Testis (tissue), 3 donors: Measurements from ENCODE around the gene HCRTR2. TPM values are rescaled to one million over a fixed set of nuclear protein-coding genes. Genes with fewer than 3 reads are reported as not detected.
"Not testable (repeated sequence)": the region's sequence is repeated elsewhere in the genome, so short reads cannot be mapped to it uniquely, and the experiment has no call there.

Experiments
- DNase-seq: peaks from one replicate; pipeline ENCODE4 v3.0.0-alpha.2; 2019
- H3K27ac ChIP-seq, 2 donors: fragments of 200-600 bp; sonication (generic); one replicate each; pipeline ENCODE4 v1.5.1; 2019
- H3K27me3 ChIP-seq: fragments of 200-600 bp; sonication (generic); one replicate; pipeline ENCODE4 v1.5.1; 2019
- H3K36me3 ChIP-seq: fragments of 200-600 bp; sonication (generic); one replicate; pipeline ENCODE4 v1.5.1; 2017; ENCODE audit warnings: low read depth; ENCODE audit errors: missing control alignments
- H3K4me1 ChIP-seq: fragments of 200-600 bp; sonication (generic); one replicate; pipeline ENCODE4 v1.5.1; 2019
- H3K4me3 ChIP-seq, 2 donors: fragments of 200-600 bp; sonication (generic); one replicate each; pipeline ENCODE4 v1.5.1; 2017 to 2019
- H3K9me3 ChIP-seq: fragments of 200-600 bp; sonication (generic); one replicate; pipeline ENCODE4 v1.5.1; 2017
- POLR2A ChIP-seq: fragments of 450-650 bp; IDR thresholded peaks from one replicate; pipeline ENCODE4 v1.6.1; 2017; ENCODE audit warnings: antibody characterized with exemption, mild to moderate bottlenecking, moderate library complexity
- WGBS, 2 donors: methylation state at CpG; one replicate each; pipeline ENCODE4 v1.1.5; 2018; 5-methylcytosine and 5-hydroxymethylcytosine counted together
- intact Hi-C: fragments of 100-400 bp; cut with DNase I; formaldehyde crosslinking; loops from one replicate; pipeline ENCODE4 v1.15.1; 2023; ENCODE audit warnings: low total_unique reads
- polyA plus RNA-seq: library from polyadenylated mRNA; stranded (reverse); fragments of 350-450 nt; fragmentation: Illumina TruSeq; extraction: RNeasy Lipid Tissue Mini Kit (QIAGEN cat#74804); gene quantifications from one replicate; pipeline ENCODE4 v1.2.3, GENCODE V29; 2014; ENCODE audit warnings: low read depth, low replicate concordance; ENCODE audit not compliant: insufficient read depth
- total RNA-seq, 2 donors: library from RNA; depleted of rRNA; stranded (reverse); fragments of >200 nt; gene quantifications; one replicate each; pipeline ENCODE4 v1.2.3, GENCODE V29; 2016
- TF ChIP-seq, protein P1 (sequence below), 3 experiments: fragments of 450-650 bp in 2 of 3; fragments of 200-600 bp in 1 of 3; sonication (generic) in 1 of 3; IDR thresholded peaks; one replicate each; pipeline ENCODE4 v1.5.1; 2016 to 2019; ENCODE audit warnings: antibody characterized with exemption in 3 of 3, mild to moderate bottlenecking in 2 of 3, moderate library complexity in 1 of 3

The HCRTR2 gene
- total and polyA plus RNA-seq, 3 donors from 2014 or later: 0.39 to 0.50 (median 0.50) TPM

DNA sequence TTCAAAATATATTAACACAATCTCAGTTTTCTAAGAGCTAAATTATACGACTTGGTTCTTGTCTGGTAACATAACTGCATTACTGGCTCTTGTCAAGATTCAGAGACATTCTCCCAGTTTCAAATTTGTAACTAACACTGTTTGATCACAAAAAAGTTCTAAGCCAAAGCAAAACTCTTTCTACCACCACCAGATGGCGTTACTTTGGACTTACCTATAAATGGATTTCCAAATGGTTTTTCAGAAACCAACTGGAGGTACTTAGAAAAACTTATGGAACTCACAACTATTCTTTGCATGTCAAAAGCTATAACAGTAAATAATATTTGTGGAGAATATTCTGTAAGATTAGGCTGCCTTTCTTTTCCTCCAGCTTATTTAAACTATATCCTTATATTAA is 118.8 kb downstream of the HCRTR2 start:
- H3K9me3 ChIP-seq: no peaks in the 10 kb centered on the region
- H3K27ac ChIP-seq: no peak overlapping the region
- WGBS, 2 donors: 57 to 58% methylated on average over 2 of the region's 2 CpGs
- no peak overlapping the region for H3K4me3 ChIP-seq
- no peaks in the 10 kb centered on the region for H3K27me3 ChIP-seq
- H3K36me3 ChIP-seq: no peaks in the 10 kb centered on the region
- intact Hi-C loops: no loop called here
- peak; percentile 21 for DNase-seq
- TF ChIP-seq, protein P1, sequence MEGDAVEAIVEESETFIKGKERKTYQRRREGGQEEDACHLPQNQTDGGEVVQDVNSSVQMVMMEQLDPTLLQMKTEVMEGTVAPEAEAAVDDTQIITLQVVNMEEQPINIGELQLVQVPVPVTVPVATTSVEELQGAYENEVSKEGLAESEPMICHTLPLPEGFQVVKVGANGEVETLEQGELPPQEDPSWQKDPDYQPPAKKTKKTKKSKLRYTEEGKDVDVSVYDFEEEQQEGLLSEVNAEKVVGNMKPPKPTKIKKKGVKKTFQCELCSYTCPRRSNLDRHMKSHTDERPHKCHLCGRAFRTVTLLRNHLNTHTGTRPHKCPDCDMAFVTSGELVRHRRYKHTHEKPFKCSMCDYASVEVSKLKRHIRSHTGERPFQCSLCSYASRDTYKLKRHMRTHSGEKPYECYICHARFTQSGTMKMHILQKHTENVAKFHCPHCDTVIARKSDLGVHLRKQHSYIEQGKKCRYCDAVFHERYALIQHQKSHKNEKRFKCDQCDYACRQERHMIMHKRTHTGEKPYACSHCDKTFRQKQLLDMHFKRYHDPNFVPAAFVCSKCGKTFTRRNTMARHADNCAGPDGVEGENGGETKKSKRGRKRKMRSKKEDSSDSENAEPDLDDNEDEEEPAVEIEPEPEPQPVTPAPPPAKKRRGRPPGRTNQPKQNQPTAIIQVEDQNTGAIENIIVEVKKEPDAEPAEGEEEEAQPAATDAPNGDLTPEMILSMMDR (IDR thresholded peaks at IDR 0.05): peak in 1 of 3 experiments; percentile 24
- TF ChIP-seq POLR2A: no peak
- H3K4me1 ChIP-seq: no peaks in the 10 kb centered on the region

DNA sequence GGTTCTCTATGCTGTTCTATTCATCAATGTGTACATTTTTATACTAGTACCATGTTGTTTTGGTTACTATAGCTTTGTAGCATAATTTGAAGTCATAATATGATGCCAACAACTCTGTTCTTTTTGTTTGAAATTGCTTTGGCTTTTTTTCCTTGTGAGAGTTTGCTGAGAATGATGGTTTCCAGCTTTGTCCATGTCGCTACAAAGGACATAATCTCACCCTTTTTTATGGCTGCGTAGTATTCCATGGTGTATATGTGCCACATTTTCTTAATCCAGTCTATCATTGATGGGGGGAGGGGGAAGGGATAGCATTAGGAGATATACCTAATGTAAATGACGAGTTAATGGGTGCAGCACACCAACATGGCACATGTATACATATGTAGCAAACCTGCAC is 122.9 kb downstream of the HCRTR2 start:
- H3K27me3 ChIP-seq, H3K27ac ChIP-seq, H3K9me3 ChIP-seq, H3K4me3 ChIP-seq, H3K4me1 ChIP-seq, intact Hi-C loops, DNase-seq, H3K36me3 ChIP-seq: not testable (repeated sequence)
- WGBS, 2 donors: 95 to 98% methylated on average over 3 of the region's 3 CpGs

DNA sequence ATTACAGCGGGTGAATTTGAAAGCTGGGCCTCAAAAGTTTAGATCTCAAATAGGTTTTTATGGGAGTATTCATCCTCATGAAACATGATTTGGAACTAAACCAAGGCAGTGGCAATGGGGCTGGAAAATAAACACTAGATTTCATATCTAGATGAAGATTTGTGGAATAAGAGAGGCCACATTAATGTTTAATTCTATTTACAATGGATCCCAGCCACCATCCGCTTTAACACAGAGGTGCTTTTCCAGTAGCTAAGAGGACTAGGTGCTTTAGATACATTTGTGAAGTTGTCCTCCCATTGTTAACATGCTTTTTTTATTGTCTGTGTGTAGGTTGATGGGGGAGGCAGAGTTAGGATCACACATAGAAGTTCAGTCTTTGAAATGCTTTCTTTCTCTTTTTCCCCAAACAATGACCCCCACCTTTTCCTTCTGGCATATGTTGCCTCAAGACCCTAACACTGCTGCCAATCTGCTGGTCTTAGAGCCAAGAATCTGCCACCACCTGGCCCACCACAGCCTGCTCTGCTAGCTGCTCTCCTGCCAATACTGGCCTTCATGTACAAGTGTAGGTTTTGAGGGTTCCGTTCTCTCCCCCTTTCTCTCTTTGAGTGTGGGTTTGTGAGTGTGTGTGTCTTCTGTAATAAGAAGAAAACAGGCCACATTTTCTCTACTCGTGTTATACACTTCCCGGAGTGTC is 125.1 kb downstream of the HCRTR2 start:
- Histone ChIP-seq H3K27me3 (no peaks in the 10 kb centered on the region), H3K36me3 (no peaks in the 10 kb centered on the region), H3K4me3 (no peak overlapping the region), H3K4me1 (no peaks in the 10 kb centered on the region), H3K27ac (no peak overlapping the region), H3K9me3 (no peaks in the 10 kb centered on the region)
- intact Hi-C loops: no loop called here
- WGBS, 2 donors: 88 to 94% methylated on average over 5 of the region's 5 CpGs
- DNase-seq: no peak
- TF ChIP-seq, protein P1 (IDR thresholded peaks at IDR 0.05): no peak
- no peak for TF ChIP-seq POLR2A

- no peak for DNase-seq
- intact Hi-C loops: no loop called here
- H3K4me3 ChIP-seq: no peak overlapping the region
- H3K27me3 ChIP-seq: no peaks in the 10 kb centered on the region
- 67 to 94% methylated on average over 1 of the region's 1 CpG for WGBS, 2 donors
- H3K9me3 ChIP-seq: no peaks in the 10 kb centered on the region
- H3K36me3 ChIP-seq: no peaks in the 10 kb centered on the region
- H3K27ac ChIP-seq: no peak overlapping the region
- H3K4me1 ChIP-seq: no peaks in the 10 kb centered on the region
- TF ChIP-seq, protein P1 (IDR thresholded peaks at IDR 0.05): no peak
- TF ChIP-seq POLR2A: no peak
These were observed 130.4 kb downstream of the HCRTR2 start for GRCh38 chr6:55304747-55305146.

DNA sequence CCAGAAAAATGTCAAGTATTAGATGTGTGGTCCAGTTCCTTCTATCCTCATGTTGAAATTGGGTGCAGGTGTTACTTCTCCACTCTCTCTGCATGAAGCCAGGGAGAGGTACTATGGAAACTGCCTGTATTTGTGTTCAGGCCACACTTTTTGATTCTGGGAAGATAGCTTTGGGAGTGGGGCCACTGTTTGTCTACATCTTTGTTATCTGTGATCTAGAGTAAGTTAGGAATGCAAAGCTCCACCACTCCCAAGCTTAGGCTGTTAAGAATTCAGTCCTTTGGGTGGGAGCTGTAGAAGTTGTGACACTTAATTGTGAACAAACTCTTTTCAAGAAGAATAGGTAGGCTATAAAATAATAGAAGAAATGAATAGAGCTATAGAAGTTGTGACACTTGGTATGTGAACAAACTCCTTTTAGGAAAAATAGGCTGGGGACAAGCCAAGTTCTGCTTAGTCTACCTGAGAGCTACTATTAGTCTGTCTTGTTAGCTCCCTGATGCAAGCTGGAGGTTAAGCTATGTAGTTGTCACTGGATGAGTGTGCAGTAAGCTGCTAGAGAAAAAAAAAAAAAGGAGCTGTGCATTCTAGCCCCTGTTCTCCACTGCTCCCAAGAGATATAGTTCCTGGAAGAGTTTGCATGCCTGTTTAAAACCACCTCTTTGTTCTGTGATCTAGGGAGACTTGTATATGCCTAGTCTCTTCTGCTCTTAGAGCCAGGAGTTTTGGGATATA is 145.8 kb downstream of the HCRTR2 start:
- Histone ChIP-seq H3K4me1 (no peaks in the 10 kb centered on the region), H3K36me3 (no peaks in the 10 kb centered on the region), H3K27me3 (no peaks in the 10 kb centered on the region), H3K27ac (no peak overlapping the region), H3K4me3 (no peak overlapping the region), H3K9me3 (no peaks in the 10 kb centered on the region)
- intact Hi-C loops: no loop called here
- TF ChIP-seq, protein P1 (IDR thresholded peaks at IDR 0.05): no peak
- no peak for TF ChIP-seq POLR2A
- no peak for DNase-seq
